ENCODE measurements around the gene XYLT1. TPM values are rescaled to one million over a fixed set of nuclear protein-coding genes. Genes with fewer than 3 reads are reported as not detected.

Gene XYLT1
- total and polyA plus RNA-seq, 2 of the 13 experiments (the other 11 are each of a cell fraction or from before 2014, with no cell fraction given), result not detected

GRCh38 chr16:17130733-17131132, 340.0 kb downstream of the XYLT1 start:
- no peak overlapping the region for H3K9ac ChIP-seq (ENCODE audit: insufficient read depth, low read depth, low read length)
- FAIRE-seq, result no peak
- ATAC-seq, result no peak
- ChIA-PET POLR2A (no interaction called here), CTCF (ENCODE audit: low intra/inter-chr PET ratio, low total read pairs) (no interaction called here)
- no peak overlapping the region for H2AFZ ChIP-seq (ENCODE audit: low read length)
- no TSS peak for BruUV-seq (replicated peaks)
- no peaks in the 10 kb centered on the region for H4K20me1 ChIP-seq (ENCODE audit: insufficient read depth, low read length)
- H3K79me2 ChIP-seq (ENCODE audit: insufficient read depth, low read length), result no peaks in the 10 kb centered on the region
- no peak overlapping the region for H3K4me2 ChIP-seq (ENCODE audit: low read depth, low read length)
- H3K27ac ChIP-seq (ENCODE audit: extremely low read length, insufficient read depth, low read length), result no peak overlapping the region
- TF ChIP-seq ELF3 (CRISPR knock-in tag; IDR thresholded peaks at IDR 0.05), result no peak
- TF ChIP-seq ZSCAN22 (CRISPR knock-in tag; IDR thresholded peaks at IDR 0.05), result no peak
- TF ChIP-seq KLF6 (CRISPR knock-in tag; IDR thresholded peaks at IDR 0.05), result no peak
- no peak for TF ChIP-seq XRCC5 (optimal IDR thresholded peaks at IDR 0.05; ENCODE audit: low read length)
- TF ChIP-seq AHR (CRISPR knock-in tag; IDR thresholded peaks at IDR 0.05), result no peak
- no peak for TF ChIP-seq ZNF230 (CRISPR knock-in tag; IDR thresholded peaks at IDR 0.05)
- TF ChIP-seq RBM39 (IDR thresholded peaks at IDR 0.05; ENCODE audit: low read depth, low read length, poor library complexity, severe bottlenecking), result no peak
- TF ChIP-seq ZBTB38 (CRISPR knock-in tag; IDR thresholded peaks at IDR 0.05), result no peak
- TF ChIP-seq ZNF790 (CRISPR knock-in tag; IDR thresholded peaks at IDR 0.05; ENCODE audit: borderline replicate concordance), result no peak
- TF ChIP-seq SALL1 (CRISPR knock-in tag; IDR thresholded peaks at IDR 0.05), result no peak
- no peak for TF ChIP-seq HMGA1 (CRISPR knock-in tag; conservative IDR thresholded peaks at IDR 0.05)
- TF ChIP-seq SMC3 (IDR thresholded peaks at IDR 0.05; ENCODE audit: low read length), result no peak
- no peak for TF ChIP-seq NFATC3 (CRISPR knock-in tag; IDR thresholded peaks at IDR 0.05)
- intact Hi-C loops (cut with micrococcal nuclease; ENCODE audit: unreplicated experiment), result no loop called here
- H3K27me3 ChIP-seq (ENCODE audit: control insufficient read depth in 1 of 2, insufficient read depth in 2 of 2, low read length in 2 of 2), result peaks cover 0 to 6% of the 10 kb centered on the region in 2 experiments; a peak in 1 of 5 replicates
- in situ Hi-C loops (cut with HindIII; ENCODE audit: extremely low pct_ligation_motif_present, low pct_unique_long_range_greater_than_20kb), result no loop called here
- H3K9me3 ChIP-seq (ENCODE audit: low read length), result no peaks in the 10 kb centered on the region
- DNase-seq (ENCODE audit: low spot score), result no peak
- H3K4me1 ChIP-seq (ENCODE audit: insufficient read depth, low read length), result no peaks in the 10 kb centered on the region
- WGBS (ENCODE audit: low lambda C conversion rate), result 15% methylated on average over 6 of the region's 6 CpGs
- H3K4me3 ChIP-seq (replicated peaks in 1 of 3; ENCODE audit: insufficient read depth in 1 of 3, low read depth in 2 of 3, low read length in 3 of 3), result no peak overlapping the region
- H3K36me3 ChIP-seq (replicated peaks in 1 of 2; ENCODE audit: control insufficient read depth in 1 of 2, insufficient read depth in 2 of 2, low read length in 2 of 2), result no peaks in the 10 kb centered on the region

Data from HepG2 (cell line).